ENCODE measurements around the gene RAMACL. TPM values are rescaled to one million over a fixed set of nuclear protein-coding genes. Genes with fewer than 3 reads are reported as not detected.

The RAMACL gene
- total RNA-seq, 2 experiments from 2014 or later = 0.45 TPM; not detected in 1

DNA sequence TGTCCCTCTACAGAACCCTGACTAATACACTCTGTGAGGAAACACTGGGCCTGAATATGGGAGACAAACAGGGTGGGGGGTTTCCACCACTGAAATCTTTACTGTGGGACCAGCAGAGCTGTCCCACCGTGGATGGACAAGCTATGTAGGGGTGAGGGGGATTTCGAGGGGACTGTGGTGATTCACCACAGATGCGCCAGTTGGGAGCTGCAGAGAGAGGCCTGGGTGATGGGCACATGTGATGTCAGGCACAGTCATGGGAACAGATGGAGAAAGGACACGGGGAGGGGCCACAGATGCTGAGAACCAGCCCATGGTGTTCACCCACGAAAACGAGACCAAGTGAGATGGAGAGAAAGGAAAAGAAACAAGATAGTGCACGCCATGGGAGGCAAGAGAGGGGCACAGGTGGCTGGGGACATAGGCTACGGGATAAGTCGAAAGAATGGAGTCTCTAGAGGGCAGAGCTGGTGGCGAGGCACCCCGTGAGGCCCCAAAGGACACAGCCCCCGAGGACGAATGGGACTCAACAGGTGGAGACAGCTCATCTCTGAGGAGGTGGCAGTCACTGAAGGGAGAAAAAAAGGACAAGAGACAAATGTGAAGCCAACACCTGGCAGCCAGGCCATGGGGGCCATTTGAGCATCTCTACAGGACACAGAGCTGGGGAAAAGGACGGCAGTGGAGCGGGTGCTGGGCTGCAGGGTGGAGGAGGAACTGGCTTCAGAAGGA, 10.5 kb upstream of the RAMACL start:
- no peak for ATAC-seq
- Mint-ChIP-seq H3K9me3 (no peaks in the 10 kb centered on the region), H3K27me3 (no peaks in the 10 kb centered on the region), H3K27ac (no peak overlapping the region), H3K4me1 (ENCODE audit: low read depth) (no peaks in the 10 kb centered on the region), H3K4me3 (no peak overlapping the region), H3K36me3 (ENCODE audit: low read depth) (no peaks in the 10 kb centered on the region)
- no peak for DNase-seq
- POLR2A ChIA-PET = interaction anchor here (0.7 kb wide), 1 partner anchor 29 kb away, joined by 4 read pairs; no protein-coding TSS in a partner anchor
- intact Hi-C loops (cut with micrococcal nuclease) = no loop called here
- TF ChIP-seq CTCF (IDR thresholded peaks at IDR 0.05) = no peak
- CTCF ChIA-PET = no interaction called here

- ATAC-seq = no peak
- POLR2A ChIA-PET = no interaction called here
- no peak overlapping the region for H3K4me3 Mint-ChIP-seq
These were observed 9.5 kb upstream of the RAMACL start for GRCh38 chr6:166595949-166596348.

DNA sequence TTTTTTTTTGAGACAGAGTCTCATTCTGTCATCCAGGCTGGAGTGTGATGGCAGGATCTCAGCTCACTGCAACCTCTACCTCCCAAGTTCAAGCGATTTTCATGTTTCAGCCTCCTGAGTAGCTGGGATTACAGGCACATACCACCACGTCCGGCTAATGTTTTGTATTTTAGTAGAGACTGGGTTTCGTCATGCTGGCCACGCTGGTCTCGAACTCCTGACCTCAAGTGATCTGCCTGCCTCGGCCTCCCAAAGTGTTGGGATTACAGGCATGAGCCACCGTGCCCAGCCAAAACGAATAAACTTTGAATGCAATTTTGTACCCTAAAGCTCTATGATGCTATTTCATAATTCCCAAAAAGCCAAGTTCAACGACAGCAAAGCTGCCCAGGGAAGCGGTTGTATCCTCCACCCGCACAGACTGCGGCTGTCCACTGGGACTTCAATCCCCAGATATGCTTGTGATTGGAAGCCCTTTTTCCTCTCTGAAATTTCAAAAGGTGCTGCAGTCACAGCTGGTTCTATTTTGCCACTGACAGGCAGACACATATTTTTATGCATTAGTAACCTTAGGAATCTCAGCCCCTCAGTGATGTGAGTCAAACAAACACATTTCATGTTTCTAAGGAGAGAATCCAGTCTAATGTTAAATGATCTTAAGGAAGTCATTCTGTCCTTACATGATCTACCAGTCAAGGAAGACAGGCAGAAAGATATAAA, 8.7 kb upstream of the RAMACL start:
- ATAC-seq (no peak), DNase-seq (no peak)
- intact Hi-C loops (cut with micrococcal nuclease) = no loop called here
- H3K27me3 Mint-ChIP-seq = no peaks in the 10 kb centered on the region
- POLR2A ChIA-PET = no interaction called here
- no peak for TF ChIP-seq CTCF (IDR thresholded peaks at IDR 0.05)
- H3K36me3 Mint-ChIP-seq (ENCODE audit: low read depth) = no peaks in the 10 kb centered on the region
- H3K4me1 Mint-ChIP-seq (ENCODE audit: low read depth) = no peaks in the 10 kb centered on the region
- no peaks in the 10 kb centered on the region for H3K9me3 Mint-ChIP-seq
- CTCF ChIA-PET = no interaction called here
- no peak overlapping the region for H3K4me3 Mint-ChIP-seq
- H3K27ac Mint-ChIP-seq = no peak overlapping the region

More at GRCh38 chr6:166595949-166596348, 9.5 kb upstream of the RAMACL start:
- Mint-ChIP-seq H3K9me3 (no peaks in the 10 kb centered on the region), H3K36me3 (ENCODE audit: low read depth) (no peaks in the 10 kb centered on the region), H3K27me3 (no peaks in the 10 kb centered on the region), H3K4me1 (ENCODE audit: low read depth) (no peaks in the 10 kb centered on the region), H3K27ac (no peak overlapping the region)
- intact Hi-C loops (cut with micrococcal nuclease) = no loop called here
- TF ChIP-seq CTCF (IDR thresholded peaks at IDR 0.05) = no peak
- no peak for DNase-seq
- CTCF ChIA-PET = no interaction called here

DNA sequence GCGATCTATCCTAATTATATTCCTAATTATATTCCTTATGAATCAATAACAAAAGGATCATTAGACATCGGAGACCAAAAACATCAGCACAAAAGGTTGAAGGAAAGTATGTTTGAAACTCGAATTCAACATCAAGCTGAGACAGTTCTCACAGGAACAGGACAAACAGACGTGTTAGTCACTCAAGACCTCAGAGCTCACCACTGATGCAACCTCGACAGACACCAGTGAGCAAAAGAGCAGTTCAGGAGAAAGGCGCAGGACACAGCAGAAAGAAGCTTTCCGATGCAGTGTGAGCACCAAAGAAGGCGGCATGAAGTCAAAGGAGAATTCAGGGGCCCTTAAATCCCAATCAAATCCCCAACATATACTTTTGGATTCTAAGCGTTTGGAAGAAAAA, 6.3 kb upstream of the RAMACL start:
- no peak overlapping the region for H3K27ac Mint-ChIP-seq

More for the DNA sequence above, 6.3 kb upstream of the RAMACL start:
- Mint-ChIP-seq H3K4me1 (ENCODE audit: low read depth) (peaks cover 17% of the 10 kb centered on the region), H3K36me3 (ENCODE audit: low read depth) (no peaks in the 10 kb centered on the region), H3K9me3 (no peaks in the 10 kb centered on the region), H3K27me3 (no peaks in the 10 kb centered on the region), H3K4me3 (no peak overlapping the region)
- intact Hi-C loops (cut with micrococcal nuclease) = no loop called here
- ATAC-seq = no peak
- POLR2A ChIA-PET = interaction anchor here (0.6 kb wide), 1 partner anchor 371 kb away, joined by 3 read pairs; no protein-coding TSS in a partner anchor
- no peak for TF ChIP-seq CTCF (IDR thresholded peaks at IDR 0.05)
- DNase-seq = no peak
- CTCF ChIA-PET = no interaction called here
